Liver (tissue), 9 donors: Measurements from ENCODE around the gene CDH4. TPM values are rescaled to one million over a fixed set of nuclear protein-coding genes. Genes with fewer than 3 reads are reported as not detected.

Experiments
- DNase-seq: peaks from one replicate; pipeline ENCODE4 v3.0.0-alpha.2; 2017; ENCODE audit warnings: low spot score
- H3K27ac ChIP-seq, 2 donors: one replicate each; pipeline ENCODE4 v1.7.0; 2013; ENCODE audit warnings: inconsistent platforms in 2 of 2, low read length in 2 of 2, control low read depth in 1 of 2, low read depth in 1 of 2, mild to moderate bottlenecking in 1 of 2
- H3K27me3 ChIP-seq, 4 donors: one replicate each; pipeline versions ENCODE4 v1.6.1 to v1.7.0; 2013; ENCODE audit warnings: low read length in 3 of 4, inconsistent platforms in 1 of 4, mild to moderate bottlenecking in 1 of 4, moderate library complexity in 1 of 4; ENCODE audit not compliant: control insufficient read depth in 4 of 4, insufficient read depth in 4 of 4
- H3K36me3 ChIP-seq, 4 donors: one replicate each; pipeline versions ENCODE4 v1.6.1 to v1.7.0; 2013; ENCODE audit warnings: low read length in 3 of 4, mild to moderate bottlenecking in 3 of 4, low read depth in 1 of 4, moderate library complexity in 1 of 4; ENCODE audit not compliant: control insufficient read depth in 4 of 4, insufficient read depth in 3 of 4
- H3K4me1 ChIP-seq, 4 donors: one replicate each; pipeline versions ENCODE4 v1.6.1 to v1.7.0; 2013; ENCODE audit warnings: low read length in 3 of 4, mild to moderate bottlenecking in 3 of 4, moderate library complexity in 1 of 4; ENCODE audit not compliant: control insufficient read depth in 4 of 4, insufficient read depth in 4 of 4
- H3K4me3 ChIP-seq, 3 donors: one replicate each; pipeline versions ENCODE4 v1.6.1 to v1.7.0; 2013; ENCODE audit warnings: low read length in 3 of 3, control low read depth in 1 of 3, low read depth in 1 of 3, mild to moderate bottlenecking in 1 of 3
- H3K9ac ChIP-seq, 2 donors: one replicate each; pipeline ENCODE4 v1.7.0; 2013; ENCODE audit warnings: low read length in 2 of 2, mild to moderate bottlenecking in 2 of 2, moderate library complexity in 2 of 2, control low read depth in 1 of 2, low read depth in 1 of 2
- H3K9me3 ChIP-seq, 4 donors: one replicate each; pipeline versions ENCODE4 v1.6.1 to v1.7.0; 2013; ENCODE audit warnings: low read length in 3 of 4; ENCODE audit not compliant: control insufficient read depth in 4 of 4
- CTCF ChIP-seq: fragments of 150-350 bp; IDR thresholded peaks from 2 replicates; pipeline ENCODE4 v1.5.1; 2017; ENCODE audit warnings: improper control_type of control experiment, low read depth, low read length; ENCODE audit not compliant: missing input control
- EGR1 ChIP-seq, 2 donors: IDR thresholded peaks; 2 replicates each; pipeline ENCODE4 v1.6.1; 2016 to 2018; ENCODE audit warnings: antibody characterized with exemption in 2 of 2, low read depth in 2 of 2
- FOXA2 ChIP-seq: IDR thresholded peaks from 2 replicates; pipeline ENCODE4 v1.6.1; 2016; ENCODE audit warnings: antibody characterized with exemption
- HNF4A ChIP-seq, 2 donors: conservative IDR thresholded peaks; 2 replicates each; pipeline ENCODE4 v1.6.1; 2016; ENCODE audit warnings: antibody characterized with exemption in 2 of 2, mild to moderate bottlenecking in 2 of 2
- JUND ChIP-seq, 2 donors: IDR thresholded peaks; 2 replicates each; pipeline ENCODE4 v1.6.1; 2016; ENCODE audit warnings: antibody characterized with exemption in 2 of 2
- MAX ChIP-seq: IDR thresholded peaks from 2 replicates; pipeline ENCODE4 v1.6.1; 2016; ENCODE audit warnings: antibody characterized with exemption
- NR2F2 ChIP-seq: IDR thresholded peaks from 2 replicates; pipeline ENCODE4 v1.6.1; 2016; ENCODE audit warnings: antibody characterized with exemption
- RAD21 ChIP-seq, 2 donors: IDR thresholded peaks; 2 replicates each; pipeline ENCODE4 v1.6.1; 2016; ENCODE audit warnings: antibody characterized with exemption in 2 of 2, mild to moderate bottlenecking in 2 of 2
- REST ChIP-seq: IDR thresholded peaks from 2 replicates; pipeline ENCODE4 v1.6.1; 2016; ENCODE audit warnings: antibody characterized with exemption, mild to moderate bottlenecking
- RXRA ChIP-seq, 2 donors: IDR thresholded peaks; 2 replicates each; pipeline ENCODE4 v1.6.1; 2017 to 2018; ENCODE audit warnings: antibody characterized with exemption in 2 of 2, mild to moderate bottlenecking in 1 of 2
- SP1 ChIP-seq: IDR thresholded peaks from 2 replicates; pipeline ENCODE4 v1.6.1; 2018; ENCODE audit warnings: antibody characterized with exemption, mild to moderate bottlenecking
- YY1 ChIP-seq: IDR thresholded peaks from 2 replicates; pipeline ENCODE4 v1.6.1; 2016; ENCODE audit warnings: antibody characterized with exemption, mild to moderate bottlenecking
- ZBTB33 ChIP-seq: IDR thresholded peaks from 2 replicates; pipeline ENCODE4 v1.6.1; 2016; ENCODE audit warnings: antibody characterized with exemption
- WGBS: extraction: QIAGEN DNeasy Blood & Tissue Kit; methylation state at CpG from one replicate; pipeline ENCODE4 v1.1.7; 2013; 5-methylcytosine and 5-hydroxymethylcytosine counted together
- polyA plus RNA-seq, 2 donors: library from polyadenylated mRNA; stranded (reverse) in 1 of 2; unstranded in 1 of 2; fragments of 200-250 nt in 1 of 2; fragments of >200 nt in 1 of 2; fragmentation: Nextera tagmentation in 1 of 2; extraction: Ambion mirVana in 1 of 2; gene quantifications; one replicate each; pipeline versions ENCODE4 v1.2.1 to v1.2.3, GENCODE V29; 2013 to 2015
- total RNA-seq, 2 donors: library from RNA; depleted of rRNA; stranded (reverse); fragments of >200 nt; gene quantifications; one replicate each; pipeline ENCODE4 v1.2.3, GENCODE V29; 2014
- donor health status: healthy.
- donor health status: healthy.
- donor health status: healthy.
- donor health status: healthy.
- donor health status: healthy.

The CDH4 gene
- total and polyA plus RNA-seq, 4 donors: 0.03 to 0.25 (median 0.19) TPM; not detected in 1

- no peaks in the 10 kb centered on the region for H3K36me3 ChIP-seq
- no peaks in the 10 kb centered on the region for H3K4me1 ChIP-seq
- no peak overlapping the region for H3K9ac ChIP-seq
- 86% methylated on average over 11 of the region's 11 CpGs for WGBS
- no peak overlapping the region for H3K27ac ChIP-seq
- DNase-seq: no peak
- H3K27me3 ChIP-seq: peaks cover 0 to 4% (median under 1%) of the 10 kb centered on the region in 4 donors
- H3K9me3 ChIP-seq: no peaks in the 10 kb centered on the region
- TF ChIP-seq RAD21 (IDR thresholded peaks at IDR 0.05) (no peak), JUND (IDR thresholded peaks at IDR 0.05) (no peak), EGR1 (IDR thresholded peaks at IDR 0.05; ENCODE audit: low read depth in 2 of 2) (no peak), SP1 (no peak), ZBTB33 (no peak), CTCF (no peak), MAX (no peak), NR2F2 (no peak), FOXA2 (no peak), RXRA (IDR thresholded peaks at IDR 0.05) (no peak), HNF4A (conservative IDR thresholded peaks at IDR 0.05) (no peak), YY1 (no peak)
- H3K4me3 ChIP-seq: no peak overlapping the region
Measured at GRCh38 chr20:61527626-61528025, 275.6 kb downstream of the CDH4 start.

- H3K4me3 ChIP-seq: no peak overlapping the region
- no peaks in the 10 kb centered on the region for H3K36me3 ChIP-seq
- no peak for DNase-seq
- no peak overlapping the region for H3K9ac ChIP-seq
- TF ChIP-seq SP1: no peak
- TF ChIP-seq NR2F2: no peak
- no peak for TF ChIP-seq HNF4A (conservative IDR thresholded peaks at IDR 0.05)
- TF ChIP-seq REST: no peak
- H3K9me3 ChIP-seq: no peaks in the 10 kb centered on the region
- WGBS: 73% methylated on average over 9 of the region's 9 CpGs
- no peaks in the 10 kb centered on the region for H3K4me1 ChIP-seq
- H3K27ac ChIP-seq: no peak overlapping the region
- peaks cover 0 to 4% (median under 1%) of the 10 kb centered on the region in 4 donors for H3K27me3 ChIP-seq
Measured at GRCh38 chr20:61528591-61528990, 276.5 kb downstream of the CDH4 start.
